ENCODE data around the gene LRRC23.
"Not testable (repeated sequence)": the region's sequence is repeated elsewhere in the genome, so short reads cannot be mapped to it uniquely, and the experiment has no call there.

LRRC23 gene

DNA sequence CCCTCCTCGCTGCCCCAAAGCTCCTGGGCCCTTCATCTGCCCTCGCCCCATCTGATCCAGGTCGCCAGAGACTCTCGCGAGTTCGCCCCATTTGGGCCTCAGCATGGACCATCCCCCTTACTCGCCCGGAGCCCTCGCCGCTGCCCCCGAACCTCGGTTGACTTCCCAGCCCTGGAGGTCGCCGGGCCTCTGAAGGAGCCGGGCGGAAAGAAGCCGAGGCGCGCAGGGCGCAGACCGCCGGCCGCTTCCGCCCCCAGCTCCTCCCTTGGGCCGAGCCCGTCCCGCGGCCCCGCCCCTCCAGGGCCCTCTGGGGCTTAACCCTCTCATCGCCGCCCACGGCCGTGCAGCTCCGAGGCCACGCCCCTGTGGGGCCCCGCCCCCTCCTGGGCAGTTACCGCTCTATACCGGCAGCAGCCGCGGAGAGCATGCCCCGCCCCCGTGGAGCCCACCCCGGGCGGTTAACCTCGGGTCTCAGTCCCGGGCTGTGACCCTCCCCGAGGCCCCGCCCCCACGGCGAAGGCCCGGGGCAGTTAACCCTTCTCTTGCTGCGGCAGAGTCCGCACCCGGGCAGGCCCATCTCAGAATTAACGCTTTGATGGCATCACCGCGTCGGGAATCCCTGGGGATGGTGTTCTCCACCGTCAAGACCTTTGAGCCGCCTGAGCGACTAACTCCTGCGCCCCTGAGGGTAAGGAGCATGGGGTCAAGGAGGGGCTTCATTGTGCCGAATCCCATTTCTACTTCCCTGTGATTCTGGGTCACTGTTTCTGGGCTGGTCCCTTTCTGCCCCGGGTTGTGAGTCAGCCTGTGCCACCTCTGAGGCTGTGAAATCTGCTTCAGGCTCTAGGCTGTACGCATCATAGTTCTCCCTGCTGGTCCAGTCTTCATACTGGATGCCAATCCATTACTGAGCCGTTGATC lies 31.3 kb upstream of the LRRC23 start, which contains the start of gene SPSB2:
TSS of gene SPSB2 (minus strand) at position 210 of the 921 bp plus-strand sequence. CDS start 402 bp downstream, outside the sequence.
- DNase-seq = peak; percentile 98

DNA sequence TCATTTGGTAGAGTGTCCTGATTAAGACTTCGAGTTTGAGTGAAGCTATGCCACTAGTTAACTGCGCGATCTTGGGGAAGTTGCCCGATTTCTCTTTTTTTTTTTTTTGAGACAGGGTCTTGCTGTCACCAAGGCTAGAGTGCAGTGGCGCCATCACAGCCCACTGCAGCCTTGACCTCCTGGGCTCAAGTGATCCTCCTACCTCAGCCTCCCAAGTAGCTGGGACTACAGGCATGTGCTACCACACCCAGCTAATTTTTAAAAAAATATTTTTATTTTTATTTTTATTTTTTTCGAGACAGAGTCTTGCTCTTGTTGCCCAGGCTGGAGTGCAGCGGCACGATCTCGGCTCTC lies 30.6 kb upstream of the LRRC23 start:
- DNase-seq = not testable (repeated sequence)

DNA sequence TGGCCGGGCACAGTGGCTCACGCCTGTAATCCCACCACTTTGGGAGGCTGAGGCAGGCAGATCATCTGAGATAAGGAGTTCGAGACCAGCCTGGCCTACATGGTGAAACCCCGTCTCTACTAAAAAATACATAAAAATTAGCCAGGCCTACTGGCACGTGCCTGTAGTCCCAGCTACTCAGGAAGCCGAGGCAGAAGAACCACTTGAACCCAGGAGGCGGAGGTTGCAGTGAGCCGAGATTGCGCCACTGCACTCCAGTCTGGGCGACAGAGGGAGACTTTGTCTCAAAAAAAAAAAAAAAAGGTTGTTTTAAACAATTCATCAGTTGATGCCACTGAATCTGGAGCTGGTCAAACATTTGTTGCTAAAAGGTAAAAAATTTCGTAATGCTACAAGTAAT lies 24.8 kb upstream of the LRRC23 start:
- DNase-seq = not testable (repeated sequence)

DNA sequence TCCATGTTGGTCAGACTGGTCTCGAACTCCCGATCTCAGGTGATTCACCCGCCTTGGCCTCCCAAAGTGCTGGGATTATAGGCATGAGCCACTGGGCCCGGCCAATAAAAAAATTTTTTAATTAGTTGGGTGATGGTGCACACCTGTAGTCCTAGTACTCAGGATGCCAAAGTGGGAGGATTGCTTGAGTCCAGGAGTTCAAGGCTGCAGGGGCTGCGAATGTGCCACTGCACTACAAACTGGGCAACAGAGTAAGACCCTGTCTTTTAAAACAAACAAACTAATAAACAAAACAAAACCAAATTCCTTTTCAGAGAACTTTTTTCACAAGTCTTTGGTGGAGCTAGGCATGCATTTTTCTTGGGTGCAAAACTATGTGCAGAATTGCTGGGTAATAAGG lies 21.4 kb upstream of the LRRC23 start:
- DNase-seq = no peak

DNA sequence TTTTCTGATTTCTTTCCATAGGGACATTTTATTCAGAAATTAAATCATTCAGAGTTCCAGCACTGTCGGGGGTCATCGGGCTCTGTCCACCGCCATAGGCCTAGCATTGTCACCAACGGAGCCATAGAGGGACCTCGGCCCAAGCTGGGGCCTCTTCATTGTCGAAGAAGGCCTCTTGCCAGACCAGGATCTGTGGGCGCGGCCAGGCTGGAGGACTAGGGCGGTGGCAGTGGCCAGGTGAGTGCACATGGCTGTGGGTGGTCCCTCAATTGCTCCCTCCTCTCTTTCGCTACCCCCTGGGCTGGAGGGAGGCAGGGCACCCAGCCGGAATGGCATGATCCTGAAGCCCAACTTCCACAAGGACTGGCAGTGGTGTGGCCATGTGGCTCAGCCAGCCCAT lies 20.9 kb upstream of the LRRC23 start:
- no peak for DNase-seq

DNA sequence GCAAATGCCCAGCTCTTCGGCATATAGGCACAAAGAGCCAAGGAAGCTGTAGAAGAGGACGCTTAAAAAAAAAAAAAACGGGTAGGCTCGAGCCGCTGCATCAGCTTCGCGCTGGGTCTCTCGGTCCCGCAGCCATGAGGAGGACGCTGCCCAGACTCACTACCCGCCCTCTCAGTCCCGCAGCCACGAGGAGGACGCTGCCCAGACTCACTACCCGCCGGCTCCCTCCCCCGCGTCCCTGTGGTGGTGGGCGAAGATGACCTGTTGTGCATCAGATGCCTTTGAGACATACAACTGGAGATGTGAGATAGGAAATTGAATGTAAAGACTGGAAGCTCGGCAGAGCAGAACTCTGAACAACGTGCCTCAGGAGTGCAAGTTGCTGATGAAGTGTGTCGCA lies 20.1 kb upstream of the LRRC23 start:
- no peak for DNase-seq

DNA sequence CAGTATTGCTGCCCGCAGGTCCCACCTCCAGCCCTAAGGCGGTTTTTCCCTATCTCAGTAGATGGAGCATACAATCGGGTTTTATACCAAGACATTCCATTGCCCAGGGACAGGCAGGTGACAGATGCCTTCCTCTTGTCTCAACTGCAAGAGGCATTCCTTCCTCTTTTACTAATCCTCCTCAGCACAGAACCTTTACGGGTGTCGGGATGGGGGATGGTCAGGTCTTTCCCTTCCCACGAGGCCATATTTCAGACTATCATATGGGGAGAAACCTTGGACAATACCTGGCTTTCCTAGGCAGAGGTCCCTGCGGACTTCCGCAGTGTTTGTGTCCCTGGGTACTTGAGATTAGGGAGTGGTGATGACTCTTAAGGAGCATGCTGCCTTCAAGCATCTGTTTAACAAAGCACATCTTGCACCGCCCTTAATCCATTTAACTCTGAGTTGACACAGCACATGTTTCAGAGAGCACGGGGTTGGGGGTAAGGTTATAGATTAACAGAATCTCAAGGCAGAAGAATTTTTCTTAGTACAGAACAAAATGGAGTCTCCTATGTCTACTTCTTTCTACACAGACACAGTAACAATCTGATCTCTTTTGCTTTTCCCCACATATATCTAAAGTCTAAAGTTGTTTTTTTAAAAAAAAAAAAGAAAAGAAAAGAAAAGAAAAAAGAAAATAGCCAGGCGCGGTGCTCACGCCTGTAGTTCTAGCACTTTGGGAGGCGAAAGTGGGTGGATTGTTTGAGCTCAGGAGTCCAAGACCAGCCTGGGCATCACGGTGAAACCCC lies 18.2 kb upstream of the LRRC23 start:
- not testable (repeated sequence) for DNase-seq

DNA sequence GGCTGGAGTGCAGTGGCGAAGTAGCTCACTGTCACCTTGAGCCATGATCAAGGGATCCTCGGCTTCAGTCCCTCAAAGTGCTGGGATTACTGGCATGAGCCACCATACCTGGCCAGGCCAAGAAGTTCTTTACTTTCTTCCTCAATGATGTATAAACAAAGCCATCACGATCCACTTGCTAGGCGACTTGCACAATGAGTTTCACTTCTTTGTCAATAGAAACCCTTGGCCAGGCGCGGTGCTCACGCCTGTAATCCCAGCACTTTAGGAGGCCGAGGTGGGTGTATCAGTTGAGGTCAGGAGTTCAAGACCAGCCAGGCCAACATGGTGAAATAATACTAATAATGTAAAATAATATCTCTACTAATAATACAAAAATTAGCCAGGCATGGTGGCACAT lies 17.2 kb upstream of the LRRC23 start:
- no peak for DNase-seq

DNA sequence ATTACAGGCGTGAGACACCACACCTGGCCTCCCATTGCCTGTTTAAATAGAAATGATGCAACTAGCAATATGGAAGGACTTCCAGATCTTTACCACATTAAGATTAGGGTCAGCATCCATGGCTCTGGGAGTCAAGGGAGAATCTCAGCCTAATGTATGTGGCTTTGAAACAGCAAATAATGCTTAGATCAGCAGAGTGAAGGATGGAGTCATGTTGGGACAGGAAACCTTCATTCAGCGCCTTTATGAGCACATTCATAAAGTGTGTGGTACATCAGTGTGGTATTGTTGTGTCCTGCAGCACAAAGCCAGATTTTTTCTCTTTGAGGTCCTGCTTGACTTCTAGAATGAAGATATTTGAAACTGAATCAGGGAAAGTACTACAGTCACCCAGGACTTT lies 16.3 kb upstream of the LRRC23 start:
- DNase-seq = no peak

DNA sequence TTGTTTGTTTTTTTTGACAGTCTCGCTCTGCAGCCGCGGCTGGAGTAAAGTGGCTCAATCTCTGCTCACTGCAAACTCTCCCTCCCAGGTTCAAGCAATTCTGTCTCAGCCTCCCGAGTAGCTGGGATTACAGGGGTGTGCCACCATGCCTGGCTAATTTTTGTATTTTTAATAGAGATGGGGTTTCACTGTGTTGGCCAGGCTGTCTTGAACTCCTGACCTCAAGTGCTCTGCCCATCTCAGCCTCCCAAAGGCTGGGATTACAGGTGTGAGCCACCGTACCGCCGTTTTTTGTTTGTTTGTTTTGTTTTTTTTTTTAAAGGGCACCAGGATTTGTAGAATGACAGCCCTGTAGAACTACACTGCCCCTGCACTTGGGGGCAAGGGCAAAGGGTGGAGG lies 15.8 kb upstream of the LRRC23 start:
- not testable (repeated sequence) for DNase-seq

DNA sequence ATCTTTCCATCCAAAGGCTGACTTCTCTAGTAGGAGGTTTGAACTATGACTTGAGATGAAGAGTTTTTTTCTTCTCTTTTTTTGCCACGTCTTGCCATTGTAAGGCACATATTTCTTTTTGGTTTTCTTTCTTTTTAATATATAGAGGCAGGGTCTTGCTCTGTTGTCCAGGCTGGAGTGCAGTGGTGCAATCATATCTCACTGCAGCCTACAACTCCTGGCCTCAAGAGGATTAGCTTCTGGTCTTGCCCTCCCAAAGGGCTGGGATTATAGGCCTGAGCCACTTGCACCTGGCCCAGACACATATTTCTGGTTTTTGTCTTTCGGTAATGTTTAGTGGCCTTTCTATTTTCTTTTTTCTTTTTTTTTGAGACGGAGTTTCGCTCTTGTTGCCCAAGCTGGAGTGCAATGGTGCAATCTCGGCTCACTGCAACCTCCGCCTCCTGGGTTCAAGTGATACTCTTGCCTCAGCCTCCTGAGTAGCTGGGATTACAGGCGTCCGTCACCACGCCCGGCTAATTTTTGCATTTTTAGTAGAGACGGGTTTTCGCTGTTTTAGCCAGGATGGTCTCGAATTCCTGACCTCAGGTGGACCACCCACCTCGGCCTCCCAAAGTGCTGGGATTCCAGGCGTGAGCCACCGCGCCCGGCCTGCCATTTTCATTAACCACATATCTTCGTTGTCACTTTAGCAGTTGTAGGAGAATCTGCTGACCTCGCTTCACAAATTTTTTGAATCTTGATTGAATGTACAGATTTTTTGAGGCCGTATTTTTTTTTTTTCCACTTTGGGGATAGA lies 14.6 kb upstream of the LRRC23 start:
- DNase-seq = not testable (repeated sequence)

DNA sequence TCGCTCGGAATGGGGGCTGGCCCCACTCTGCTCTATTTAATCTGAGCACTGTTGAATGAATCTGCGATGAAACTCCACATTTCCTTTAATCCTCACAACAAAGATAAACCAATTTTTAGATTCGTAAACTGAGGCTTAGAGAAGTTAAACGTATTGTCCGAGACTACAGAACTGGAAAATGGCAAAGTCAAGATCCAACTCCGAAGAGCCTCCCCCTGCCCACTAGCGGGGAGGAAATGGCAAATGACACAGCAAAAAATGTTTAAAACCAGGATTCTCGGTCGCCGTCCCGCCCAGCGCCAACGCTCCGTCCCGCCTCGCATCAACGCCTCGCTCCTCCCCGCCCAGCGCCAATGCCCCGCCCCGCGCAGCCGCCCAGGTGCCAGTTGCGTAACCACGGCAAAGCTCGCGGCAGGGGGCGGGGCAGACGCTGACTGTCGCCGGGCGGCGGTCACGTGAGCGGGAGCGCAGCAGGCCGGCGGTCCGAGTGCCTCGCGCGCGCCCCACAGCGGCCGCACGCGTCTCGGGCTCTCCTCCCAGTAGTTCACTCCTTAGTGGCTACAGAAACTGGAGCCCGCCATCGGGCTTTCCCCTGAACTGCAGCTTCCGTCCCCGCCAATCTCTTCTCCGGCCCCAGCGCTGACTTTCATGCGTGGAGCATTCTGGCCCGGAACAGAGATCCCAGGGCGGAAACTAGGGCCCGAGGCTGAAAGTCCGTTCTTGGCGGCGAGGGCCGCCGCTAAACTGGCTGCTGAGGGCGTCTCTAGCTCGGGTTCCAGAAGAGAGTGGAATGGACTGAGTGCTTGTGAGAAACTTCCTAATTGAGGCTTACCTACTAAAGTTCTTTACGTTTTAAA lies 13.6 kb upstream of the LRRC23 start:
- DNase-seq = peak; percentile 98

DNA sequence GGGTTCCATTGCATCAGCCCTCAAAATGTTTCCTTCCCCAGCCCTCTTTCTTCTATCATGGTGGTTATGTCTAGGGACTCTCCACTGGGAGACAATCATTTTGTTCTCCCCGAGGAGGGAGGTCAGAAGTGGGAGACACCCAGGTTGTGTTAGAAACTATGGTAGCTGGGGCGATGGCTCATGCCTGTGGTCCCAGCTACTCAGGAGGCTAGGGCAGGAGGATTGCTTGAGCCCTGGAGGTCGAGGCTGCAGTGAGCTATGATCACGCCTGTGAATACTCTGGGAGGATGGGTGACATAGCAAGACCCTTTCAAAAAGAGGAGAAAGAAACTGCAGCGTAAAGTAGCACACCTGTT lies 13.0 kb upstream of the LRRC23 start:
- no peak for DNase-seq

DNA sequence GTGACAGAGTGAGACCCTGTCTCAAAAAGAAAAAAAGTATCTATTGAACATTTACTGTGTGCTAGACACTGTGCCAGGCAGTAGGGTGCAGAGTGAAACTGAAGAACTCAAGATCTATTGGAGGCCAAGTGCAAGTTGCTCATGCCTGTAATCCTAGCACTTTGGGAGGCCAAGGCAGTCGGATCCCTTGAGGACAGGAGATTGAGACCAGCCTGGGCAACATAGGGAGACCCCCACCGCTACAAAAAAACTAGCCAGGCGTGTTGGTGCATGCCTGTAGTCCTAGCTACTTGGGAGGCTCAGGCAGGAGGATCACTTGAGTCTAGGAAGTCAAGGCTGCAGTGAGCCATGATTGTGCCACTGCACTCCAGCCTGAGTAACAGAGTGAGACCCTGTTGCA lies 11.9 kb upstream of the LRRC23 start:
- not testable (repeated sequence) for DNase-seq

DNA sequence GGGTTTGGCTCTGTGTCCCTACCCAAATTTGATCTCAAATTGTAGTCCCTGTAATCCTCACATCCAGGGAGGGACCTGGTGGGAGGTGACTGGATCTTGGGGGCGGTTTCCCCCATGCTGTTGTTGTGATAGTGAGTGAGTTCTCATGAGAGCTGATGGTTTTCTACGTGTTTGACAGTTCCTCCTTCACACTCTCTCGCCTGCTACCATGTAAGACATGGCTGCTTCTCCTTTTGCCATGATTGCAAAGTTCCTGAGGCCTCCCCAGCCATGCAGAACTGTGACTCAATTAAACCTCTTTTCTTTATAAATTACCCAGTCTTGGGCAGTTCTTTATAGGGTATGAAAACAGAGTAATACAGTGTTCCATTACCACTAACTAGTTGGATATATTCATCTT lies 10.3 kb upstream of the LRRC23 start:
- no peak for DNase-seq

DNA sequence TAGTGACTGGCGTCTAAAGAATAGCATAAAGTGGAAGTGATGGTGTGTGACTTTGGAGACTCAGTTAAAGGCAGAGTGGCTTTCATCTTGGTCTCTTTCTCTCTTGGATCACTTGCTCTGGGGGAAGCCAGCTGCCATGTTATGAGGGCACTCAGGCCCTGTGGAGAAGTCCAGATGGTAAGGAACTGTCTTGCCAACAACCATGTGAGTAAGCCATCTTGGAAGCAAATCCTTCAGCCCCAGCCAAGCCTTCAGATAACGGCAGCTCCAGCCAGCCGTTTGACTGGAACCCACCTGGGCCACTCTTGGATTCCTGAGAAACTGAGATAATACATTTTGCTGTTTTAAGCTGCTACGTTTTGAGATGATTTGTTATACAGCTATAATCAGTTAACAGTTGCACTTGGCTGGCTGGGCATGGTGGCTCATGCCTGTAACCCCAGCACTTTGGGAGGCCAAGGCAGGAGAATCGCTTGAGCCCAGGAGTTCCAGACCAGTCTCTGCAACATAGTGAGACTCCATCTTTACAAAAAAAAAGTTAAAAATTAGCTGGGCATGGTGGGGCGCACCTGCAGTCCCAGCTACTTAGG lies 7.7 kb upstream of the LRRC23 start:
- DNase-seq = no peak

DNA sequence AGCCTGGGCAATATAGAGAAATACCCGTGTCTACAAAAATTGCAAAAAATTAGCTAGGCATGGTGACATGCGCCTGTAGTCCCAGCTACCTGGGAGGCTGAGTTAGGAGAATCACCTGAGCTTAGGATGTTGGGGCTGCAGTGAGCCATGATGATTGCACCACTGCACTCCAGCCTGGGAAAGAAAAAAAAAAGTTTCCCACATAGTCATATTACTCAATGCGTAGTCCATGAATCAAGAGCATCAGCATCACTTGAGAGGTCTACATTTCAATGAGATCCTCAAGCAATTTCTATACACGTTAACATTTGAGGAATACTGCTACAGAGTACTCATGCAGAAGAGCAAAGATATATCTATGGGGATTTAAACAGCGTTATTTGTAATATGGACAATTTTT lies 5.2 kb upstream of the LRRC23 start:
- DNase-seq = no peak

DNA sequence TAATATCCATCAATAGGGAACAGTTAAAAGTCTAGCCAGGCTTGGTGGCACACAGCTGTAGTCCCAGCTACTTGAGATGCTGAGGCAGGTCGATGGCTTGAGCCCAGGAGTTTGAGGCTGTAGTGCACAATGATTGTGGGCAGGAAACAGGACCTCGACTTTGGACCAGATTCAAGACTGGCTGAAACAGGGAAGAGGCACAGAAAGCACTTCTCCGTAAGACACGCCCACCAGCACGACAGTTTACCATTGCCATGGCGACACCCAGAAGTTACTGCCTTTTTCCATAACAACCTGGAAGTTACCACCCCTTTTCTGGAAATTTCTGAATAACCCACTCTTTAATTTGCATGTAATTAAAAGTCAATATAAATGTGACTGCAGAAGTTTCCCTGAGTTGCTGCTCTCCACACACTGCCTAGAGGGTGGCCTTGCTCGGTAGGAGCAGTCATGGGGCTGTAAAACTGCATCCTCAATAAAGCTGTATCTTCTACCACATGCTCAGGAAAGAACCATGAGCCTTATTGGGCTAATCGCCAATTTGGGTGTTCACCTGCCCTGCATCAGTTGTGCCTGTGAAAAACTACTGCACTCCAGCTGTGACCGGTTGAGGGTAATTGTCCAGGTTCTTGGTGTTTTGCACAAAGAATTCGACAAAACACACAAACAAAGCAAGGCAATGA lies 4.6 kb upstream of the LRRC23 start:
- peak; percentile 51 for DNase-seq

DNA sequence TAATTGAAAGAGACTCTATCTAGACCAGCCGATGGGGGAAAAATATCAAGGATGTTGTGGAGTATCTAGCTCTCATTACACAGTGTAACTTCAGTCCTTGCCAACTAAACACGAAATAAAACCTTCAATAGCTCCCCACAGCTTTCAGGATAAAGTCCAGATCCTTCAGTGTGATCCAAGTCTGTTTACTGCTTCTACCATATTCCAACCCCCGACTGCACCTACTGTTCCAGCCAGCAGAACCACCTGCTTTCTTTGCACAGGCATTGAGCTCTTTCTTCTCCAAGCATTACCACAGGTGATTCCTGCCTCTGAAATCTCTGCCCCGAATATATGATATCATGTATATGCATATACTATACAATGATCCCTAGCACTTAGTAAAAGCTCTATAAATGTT lies 2.2 kb upstream of the LRRC23 start:
- no peak for DNase-seq

DNA sequence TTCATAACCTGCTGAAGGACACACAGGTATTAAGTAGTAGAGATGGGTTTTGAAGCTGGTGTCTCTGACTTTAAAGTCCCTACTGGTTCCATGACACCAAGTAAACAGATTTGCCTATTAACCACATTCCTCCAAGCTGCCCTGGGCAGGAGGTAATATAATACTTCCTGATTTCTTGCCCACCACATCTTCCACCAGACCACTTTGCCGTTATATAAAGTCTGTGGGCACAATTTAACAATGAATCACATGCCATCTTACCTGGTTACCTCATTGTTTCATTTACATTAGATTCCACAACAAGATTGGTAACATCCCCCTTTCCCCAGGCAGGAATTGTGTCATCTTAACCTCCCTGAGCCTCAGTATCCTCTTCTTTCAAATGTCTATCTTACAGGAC lies 900 bp upstream of the LRRC23 start:
- DNase-seq = no peak

DNA sequence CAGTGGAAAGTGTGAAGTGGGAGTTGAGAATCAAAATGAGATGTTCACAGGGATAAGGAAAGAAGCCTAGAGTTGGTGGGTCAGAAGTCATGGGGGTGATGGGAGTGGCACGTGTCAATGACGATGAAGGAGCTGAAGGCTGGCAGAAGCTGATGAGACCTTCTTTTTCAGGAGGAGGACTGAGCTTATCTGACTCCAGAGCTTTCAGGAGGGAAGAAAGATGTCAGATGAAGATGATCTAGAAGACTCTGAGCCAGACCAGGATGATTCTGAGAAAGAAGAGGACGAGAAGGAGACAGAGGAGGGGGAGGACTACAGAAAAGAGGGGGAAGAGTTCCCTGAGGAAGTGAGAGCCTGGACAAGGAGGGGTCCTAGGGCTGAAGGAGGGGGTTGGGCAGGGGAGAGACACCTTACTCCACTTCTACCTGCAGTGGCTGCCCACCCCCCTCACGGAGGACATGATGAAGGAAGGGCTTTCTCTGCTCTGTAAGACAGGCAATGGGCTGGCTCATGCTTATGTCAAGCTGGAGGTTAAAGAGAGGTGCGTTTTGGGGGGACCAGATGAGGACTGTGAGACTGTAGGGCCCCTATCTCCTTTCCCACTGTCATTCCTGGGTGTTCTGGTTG lies 905 bp downstream of the LRRC23 start:
- no peak for DNase-seq
